IMR-90 (cell line): Measurements from ENCODE around the gene PLCZ1. TPM values are rescaled to one million over a fixed set of nuclear protein-coding genes. Genes with fewer than 3 reads are reported as not detected.

Experiments used
- ATAC-seq: fragments of 200-7000 bp; cut with Tn5 transposase; 2 replicates; pipeline ENCODE4 v1.9.1; 2020; ENCODE audit warnings: low read depth, mild to moderate bottlenecking, moderate library complexity
- BruUV-seq: library from RNA; stranded (reverse); fragments of 400-500 nt; replicated peaks from 2 replicates; lab custom pipeline; 2021; lab: Mats Ljungman, UMichigan
- CTCF ChIA-PET: fragments of 300-600 bp; formaldehyde crosslinking; extraction: SDS; loops from one replicate; lab custom pipeline; 2021; ENCODE audit warnings: antibody characterized with exemption; lab: Yijun Ruan, JAX
- POLR2A ChIA-PET: fragments of 300-600 bp; sonication (Branson Sonifier 250); formaldehyde crosslinking; loops from one replicate; lab custom pipeline; 2022; ENCODE audit warnings: antibody characterized with exemption; ENCODE audit not compliant: unreplicated experiment; lab: Charles Lee
- DNase-seq: peaks from one replicate; pipeline ENCODE4 v3.0.0; 2013
- H2AFZ ChIP-seq: replicated peaks from 2 replicates; pipeline ENCODE3; 2013; ENCODE audit warnings: low read length, mild to moderate bottlenecking; ENCODE audit not compliant: poor library complexity
- H2AK5ac ChIP-seq: 2 replicates; pipeline ENCODE4 v1.6.1; 2013; ENCODE audit warnings: low read depth, low read length, inconsistent platforms
- H2AK9ac ChIP-seq: replicated peaks from 2 replicates; pipeline ENCODE3; 2013; ENCODE audit warnings: mild to moderate bottlenecking, low read depth, low read length, moderate library complexity; ENCODE audit not compliant: poor library complexity
- H2BK120ac ChIP-seq: 2 replicates; pipeline ENCODE4 v1.6.1; 2013; ENCODE audit warnings: low read depth, low read length, inconsistent platforms
- H2BK15ac ChIP-seq: 3 replicates; pipeline ENCODE4 v1.6.1; 2013; ENCODE audit warnings: low read depth, low read length, inconsistent platforms
- H2BK20ac ChIP-seq: 2 replicates; pipeline ENCODE4 v1.6.1; 2013; ENCODE audit warnings: low read depth, mild to moderate bottlenecking, inconsistent platforms, low read length, moderate library complexity
- H2BK5ac ChIP-seq: 2 replicates; pipeline ENCODE4 v1.6.1; 2013; ENCODE audit warnings: mild to moderate bottlenecking, low read depth, low read length, inconsistent platforms; ENCODE audit not compliant: poor library complexity, severe bottlenecking
- H3K14ac ChIP-seq: replicated peaks from 2 replicates; pipeline ENCODE4 v1.6.1; 2013; ENCODE audit warnings: low read depth, low read length, inconsistent platforms
- H3K18ac ChIP-seq: 2 replicates; pipeline ENCODE4 v1.6.1; 2013; ENCODE audit warnings: low read depth, low read length, control low read depth
- H3K23ac ChIP-seq: 2 replicates; pipeline ENCODE4 v1.6.1; 2013; ENCODE audit warnings: low read depth, low read length, inconsistent platforms
- H3K27ac ChIP-seq: 2 replicates; pipeline ENCODE4 v1.5.1; 2013; ENCODE audit warnings: mild to moderate bottlenecking, control low read depth, low read length; ENCODE audit not compliant: insufficient read depth
- H3K27me3 ChIP-seq: 2 replicates; pipeline ENCODE4 v1.6.1; 2013; ENCODE audit warnings: low read length; ENCODE audit not compliant: control insufficient read depth, insufficient read depth
- H3K36me3 ChIP-seq: 2 replicates; pipeline ENCODE4 v1.6.1; 2013; ENCODE audit warnings: low read length, mixed read lengths; ENCODE audit not compliant: control insufficient read depth, insufficient read depth
- H3K4ac ChIP-seq: 2 replicates; pipeline ENCODE4 v1.6.1; 2013; ENCODE audit warnings: low read depth, low read length, inconsistent platforms
- H3K4me1 ChIP-seq: 2 replicates; pipeline ENCODE4 v1.6.1; 2013; ENCODE audit warnings: low read length, mixed read lengths; ENCODE audit not compliant: control insufficient read depth, insufficient read depth
- H3K4me2 ChIP-seq: 2 replicates; pipeline ENCODE4 v1.6.1; 2013; ENCODE audit warnings: low read depth, mild to moderate bottlenecking, control low read depth, low read length, moderate library complexity
- H3K4me3 ChIP-seq: 2 replicates; pipeline ENCODE4 v1.5.1; 2013; ENCODE audit warnings: low read depth, mild to moderate bottlenecking, control low read depth, low read length, moderate library complexity; ENCODE audit not compliant: insufficient read depth
- H3K56ac ChIP-seq: 2 replicates; pipeline ENCODE4 v1.6.1; 2013; ENCODE audit warnings: low read length, inconsistent platforms; ENCODE audit not compliant: insufficient read depth; ENCODE audit errors: extremely low read depth
- H3K79me1 ChIP-seq, 2 experiments: 2 replicates each; pipeline ENCODE4 v1.6.1; 2013; ENCODE audit warnings: low read length in 2 of 2, inconsistent platforms in 1 of 2, low read depth in 1 of 2
- H3K9ac ChIP-seq: 2 replicates; pipeline ENCODE4 v1.6.1; 2013; ENCODE audit warnings: low read depth, low read length, control low read depth
- H3K9me1 ChIP-seq: 2 replicates; pipeline ENCODE4 v1.6.1; 2013; ENCODE audit warnings: low read length, inconsistent platforms; ENCODE audit not compliant: insufficient read depth
- H3K9me3 ChIP-seq: 2 replicates; pipeline ENCODE4 v1.6.1; 2013; ENCODE audit warnings: low read length; ENCODE audit not compliant: control insufficient read depth, insufficient read depth
- H4K20me1 ChIP-seq: 2 replicates; pipeline ENCODE4 v1.6.1; 2013; ENCODE audit warnings: low read length, inconsistent platforms; ENCODE audit not compliant: insufficient read depth
- H4K5ac ChIP-seq: 2 replicates; pipeline ENCODE4 v1.6.1; 2013; ENCODE audit warnings: mild to moderate bottlenecking, low read depth, low read length, control low read depth
- H4K8ac ChIP-seq, 2 experiments: 2 replicates each; pipeline ENCODE4 v1.6.1; 2013; ENCODE audit warnings: low read depth in 2 of 2, low read length in 2 of 2, control low read depth in 1 of 2, inconsistent platforms in 1 of 2
- H4K91ac ChIP-seq: 2 replicates; pipeline ENCODE4 v1.6.1; 2013; ENCODE audit warnings: low read depth, low read length, inconsistent platforms; ENCODE audit not compliant: insufficient read depth
- CEBPB ChIP-seq: IDR thresholded peaks from 2 replicates; pipeline ENCODE4 v1.6.1; 2012; ENCODE audit warnings: low read depth, low read length, improper control_type of control experiment
- RCOR1 ChIP-seq: IDR thresholded peaks from 2 replicates; pipeline ENCODE4 v1.6.1; 2012; ENCODE audit warnings: mild to moderate bottlenecking, low read length, improper control_type of control experiment; ENCODE audit not compliant: insufficient replicate concordance
- WGBS, 2 experiments: methylation state at CpG; one replicate each; pipeline versions ENCODE4 v1.1.5 to v1.1.7; 2013; ENCODE audit warnings: missing lambda C conversion rate in 2 of 2; ENCODE audit not compliant: insufficient read length in 1 of 2; ENCODE audit errors: extremely low coverage in 2 of 2; 5-methylcytosine and 5-hydroxymethylcytosine counted together
- dilution Hi-C: fragments of 300-500 bp; cut with HindIII; formaldehyde crosslinking; loops from one replicate; pipeline ENCODE4 v1.14.3; 2018; ENCODE audit warnings: low sequenced_read_pairs; ENCODE audit not compliant: unreplicated experiment
- in situ Hi-C: fragments of 300-500 bp; cut with MboI; formaldehyde crosslinking; loops from 3 replicates; pipeline ENCODE4 v1.14.3; 2019; ENCODE audit warnings: low sequenced_read_pairs, inconsistent platforms, mixed read lengths
- intact Hi-C: fragments of 100-400 bp; cut with micrococcal nuclease; formaldehyde crosslinking; loops from 2 replicates; pipeline ENCODE4 v1.10.0; 2022
- polyA plus RNA-seq, 3 experiments: library from polyadenylated mRNA; depleted of rRNA; stranded (reverse); fragments of >200 nt; gene quantifications; 2 replicates each; pipeline ENCODE4 v1.2.3, GENCODE V29; 2012; ENCODE audit warnings: low replicate concordance in 1 of 3
- total RNA-seq: library from RNA; depleted of rRNA; stranded (reverse); fragments of >200 nt; gene quantifications from 2 replicates; pipeline ENCODE4 v1.2.3, GENCODE V29; 2012

Gene PLCZ1
- total and polyA plus RNA-seq, 2 of the 4 experiments (the other 2 are of a cell fraction): not detected

- no peak overlapping the region; the same call in 1 of the 2 replicates for H4K91ac ChIP-seq
- no peaks in the 10 kb centered on the region for H3K27me3 ChIP-seq
- H3K9ac ChIP-seq: no peak overlapping the region
- no peak for ATAC-seq
- no peak overlapping the region for H4K5ac ChIP-seq
- no peak overlapping the region for H2BK5ac ChIP-seq
- H3K4me1 ChIP-seq: peaks cover 3% of the 10 kb centered on the region
- ChIA-PET POLR2A (no interaction called here), CTCF (no interaction called here)
- H2AK5ac ChIP-seq: no peak overlapping the region
- no peak for DNase-seq
- H3K4me2 ChIP-seq: no peak overlapping the region
- in situ Hi-C loops (no loop called here), intact Hi-C loops (no loop called here), dilution Hi-C loops (no loop called here)
- H3K4me3 ChIP-seq: no peak overlapping the region
- no peak overlapping the region for H3K18ac ChIP-seq
- no peak overlapping the region for H2AK9ac ChIP-seq
- no peaks in the 10 kb centered on the region for H3K79me1 ChIP-seq
- peaks cover 2% of the 10 kb centered on the region for H3K9me1 ChIP-seq
- no peaks in the 10 kb centered on the region for H4K20me1 ChIP-seq
- H4K8ac ChIP-seq: no peak overlapping the region
- no peak overlapping the region for H3K14ac ChIP-seq
- no peaks in the 10 kb centered on the region for H3K9me3 ChIP-seq
- H3K27ac ChIP-seq: no peak overlapping the region
- no CpG with 5 or more reads among the region's 1 CpG for WGBS, 2 experiments
- no peaks in the 10 kb centered on the region for H3K36me3 ChIP-seq
- no peak overlapping the region for H3K56ac ChIP-seq
- no peak overlapping the region for H2AFZ ChIP-seq
- no TSS peak for BruUV-seq
- no peak overlapping the region for H2BK20ac ChIP-seq
- H3K23ac ChIP-seq: no peak overlapping the region
- H2BK120ac ChIP-seq: no peak overlapping the region
- no peak overlapping the region for H2BK15ac ChIP-seq
- no peak overlapping the region for H3K4ac ChIP-seq
- TF ChIP-seq RCOR1 (no peak), CEBPB (0 out of 2 replicates have a peak, but pooled peaks have one; percentile 31)
These were observed 21.6 kb downstream of the PLCZ1 start for GRCh38 chr12:18716236-18716635.
